Panc1 (cell line): ENCODE results near the gene DES. TPM values are rescaled to one million over a fixed set of nuclear protein-coding genes. Genes with fewer than 3 reads are reported as not detected.

Source experiments
- ATAC-seq: fragments of 200-7000 bp; cut with Tn5 transposase; 2 replicates; pipeline ENCODE4 v1.9.1; 2020; ENCODE audit warnings: mild to moderate bottlenecking, moderate library complexity
- BruUV-seq: library from RNA; stranded (reverse); fragments of 400-500 nt; replicated peaks from 2 replicates; lab custom pipeline; 2021; lab: Mats Ljungman, UMichigan
- CTCF ChIA-PET: fragments of 300-600 bp; sonication (Branson Sonifier 250); formaldehyde crosslinking; loops from one replicate; lab custom pipeline; 2022; ENCODE audit warnings: antibody characterized with exemption; lab: Charles Lee
- POLR2A ChIA-PET: fragments of 300-600 bp; sonication (Branson Sonifier 250); formaldehyde crosslinking; loops from one replicate; lab custom pipeline; 2022; ENCODE audit warnings: antibody characterized with exemption; lab: Charles Lee
- DNase-seq: peaks from one replicate; pipeline ENCODE4 v3.0.0-alpha.2; 2010; ENCODE audit warnings: low read depth, low spot score
- H3K27ac ChIP-seq: 2 replicates; pipeline ENCODE4 v1.5.1; 2011; ENCODE audit warnings: mild to moderate bottlenecking, low read length, inconsistent platforms
- H3K27me3 ChIP-seq: fragments of 200-500 bp; sonication (Bioruptor generic); 2 replicates; pipeline ENCODE4 v1.6.0; 2014; ENCODE audit warnings: low read length, inconsistent platforms; ENCODE audit not compliant: control insufficient read depth, insufficient read depth
- H3K36me3 ChIP-seq: fragments of 200-500 bp; sonication (Bioruptor generic); 2 replicates; pipeline ENCODE4 v1.5.1; 2014; ENCODE audit warnings: inconsistent platforms, mild to moderate bottlenecking, low read length, moderate library complexity; ENCODE audit not compliant: control insufficient read depth, insufficient read depth
- H3K4me1 ChIP-seq: 2 replicates; pipeline ENCODE4 v1.5.1; 2011; ENCODE audit warnings: inconsistent platforms, mild to moderate bottlenecking, low read length, moderate library complexity; ENCODE audit not compliant: control insufficient read depth, insufficient read depth
- H3K4me3 ChIP-seq, 2 experiments: 2 replicates each; pipeline ENCODE4 v1.5.1; 2011 to 2012; ENCODE audit warnings: low read depth in 2 of 2, low read length in 2 of 2, mild to moderate bottlenecking in 2 of 2, inconsistent platforms in 1 of 2, moderate library complexity in 1 of 2
- H3K9me3 ChIP-seq: fragments of 200-500 bp; sonication (Bioruptor generic); 2 replicates; pipeline ENCODE4 v1.5.1; 2014; ENCODE audit warnings: low read depth, mild to moderate bottlenecking, inconsistent platforms, low read length, moderate library complexity; ENCODE audit not compliant: control insufficient read depth, insufficient read depth
- CTCF ChIP-seq: fragments of 450-650 bp; IDR thresholded peaks from 2 replicates; pipeline ENCODE4 v1.5.1; 2017; ENCODE audit warnings: mild to moderate bottlenecking
- POLR2AphosphoS5 ChIP-seq: IDR thresholded peaks from 2 replicates; pipeline ENCODE4 v1.6.1; 2012; ENCODE audit warnings: mild to moderate bottlenecking, low read depth, low read length, moderate library complexity
- REST ChIP-seq, 2 experiments: IDR thresholded peaks; 2 replicates each; pipeline ENCODE4 v1.6.1; 2011 to 2012; ENCODE audit warnings: low read depth in 2 of 2, control low read depth in 1 of 2, low read length in 1 of 2, mild to moderate bottlenecking in 1 of 2, moderate library complexity in 1 of 2; ENCODE audit not compliant: insufficient read depth in 1 of 2
- SIN3A ChIP-seq: IDR thresholded peaks from 2 replicates; pipeline ENCODE4 v1.6.1; 2012; ENCODE audit warnings: low read depth, mild to moderate bottlenecking, low read length, moderate library complexity, borderline replicate concordance; ENCODE audit not compliant: insufficient read depth
- TCF7L2 ChIP-seq: IDR thresholded peaks from 2 replicates; pipeline ENCODE4 v1.6.1; 2011; ENCODE audit warnings: mild to moderate bottlenecking, low read depth, low read length, inconsistent platforms
- in situ Hi-C: cut with HindIII; loops from 2 replicates; pipeline ENCODE4 v1.10.0; 2016; ENCODE audit warnings: low sequenced_read_pairs, low pct_unique_long_range_greater_than_20kb
- intact Hi-C: fragments of 100-400 bp; cut with micrococcal nuclease; formaldehyde crosslinking; loops from one replicate; pipeline ENCODE4 v1.10.0; 2022; ENCODE audit not compliant: unreplicated experiment
- total RNA-seq: library from RNA; stranded (reverse); gene quantifications from one replicate; pipeline ENCODE4 v1.2.1, GENCODE V29; 2021; ENCODE audit not compliant: unreplicated experiment

Gene DES
- total RNA-seq, 1 experiment from 2014 or later = 0.69 TPM

GRCh38 chr2:219426068-219426443 is 7.9 kb downstream of the DES start:
- CTCF ChIA-PET = no interaction called here
- intact Hi-C loops (no loop called here), in situ Hi-C loops (no loop called here)
- H3K4me1 ChIP-seq = no peaks in the 10 kb centered on the region; the same call in 1 of the 2 replicates
- H3K36me3 ChIP-seq = no peaks in the 10 kb centered on the region
- POLR2A ChIA-PET = no interaction called here
- H3K9me3 ChIP-seq = no peaks in the 10 kb centered on the region
- H3K4me3 ChIP-seq = no peak overlapping the region
- no peak for TF ChIP-seq REST (IDR thresholded peaks at IDR 0.05; ENCODE audit: insufficient read depth in 1 of 2, low read depth in 2 of 2, low read length in 1 of 2)
- no peak for TF ChIP-seq POLR2AphosphoS5
- no peak for TF ChIP-seq CTCF
- TF ChIP-seq SIN3A = no peak
- TF ChIP-seq TCF7L2 = no peak
- no TSS peak for BruUV-seq
- DNase-seq (no peak), ATAC-seq (no peak)
- no peaks in the 10 kb centered on the region for H3K27me3 ChIP-seq
- no peak overlapping the region for H3K27ac ChIP-seq

- no peak overlapping the region for H3K27ac ChIP-seq
Measured at GRCh38 chr2:219426534-219427136, 8.5 kb downstream of the DES start.

More at GRCh38 chr2:219426534-219427136, 8.5 kb downstream of the DES start:
- Histone ChIP-seq H3K36me3 (no peaks in the 10 kb centered on the region), H3K4me1 (no peaks in the 10 kb centered on the region; the same call in 1 of the 2 replicates), H3K4me3 (no peak overlapping the region), H3K27me3 (no peaks in the 10 kb centered on the region), H3K9me3 (no peaks in the 10 kb centered on the region)
- DNase-seq (no peak), ATAC-seq (no peak)
- POLR2A ChIA-PET = no interaction called here
- BruUV-seq = no TSS peak
- CTCF ChIA-PET = interaction anchor here (0.7 kb wide), 2 partner anchors 35 to 206 kb away, joined by 3 to 4 read pairs; no protein-coding TSS in a partner anchor
- in situ Hi-C loops = no loop called here
- intact Hi-C loops = no loop called here
- TF ChIP-seq SIN3A (no peak), REST (IDR thresholded peaks at IDR 0.05; ENCODE audit: insufficient read depth in 1 of 2, low read depth in 2 of 2, low read length in 1 of 2) (no peak), TCF7L2 (no peak), POLR2AphosphoS5 (no peak), CTCF (no peak)
